ENCODE measurements around the gene CDKAL1. TPM values are rescaled to one million over a fixed set of nuclear protein-coding genes. Genes with fewer than 3 reads are reported as not detected.
A peak's percentile ranks its signal among the peaks of the same experiment; 100 is the strongest.

The CDKAL1 gene
- total RNA-seq, 1 donor from 2014 or later, result 12.2 TPM

GRCh38 chr6:21219856-21220255 lies 685.6 kb downstream of the CDKAL1 start:
- no peak overlapping the region for H3K4me3 ChIP-seq (ENCODE audit: low read depth, low read length)
- TF ChIP-seq, protein P1, sequence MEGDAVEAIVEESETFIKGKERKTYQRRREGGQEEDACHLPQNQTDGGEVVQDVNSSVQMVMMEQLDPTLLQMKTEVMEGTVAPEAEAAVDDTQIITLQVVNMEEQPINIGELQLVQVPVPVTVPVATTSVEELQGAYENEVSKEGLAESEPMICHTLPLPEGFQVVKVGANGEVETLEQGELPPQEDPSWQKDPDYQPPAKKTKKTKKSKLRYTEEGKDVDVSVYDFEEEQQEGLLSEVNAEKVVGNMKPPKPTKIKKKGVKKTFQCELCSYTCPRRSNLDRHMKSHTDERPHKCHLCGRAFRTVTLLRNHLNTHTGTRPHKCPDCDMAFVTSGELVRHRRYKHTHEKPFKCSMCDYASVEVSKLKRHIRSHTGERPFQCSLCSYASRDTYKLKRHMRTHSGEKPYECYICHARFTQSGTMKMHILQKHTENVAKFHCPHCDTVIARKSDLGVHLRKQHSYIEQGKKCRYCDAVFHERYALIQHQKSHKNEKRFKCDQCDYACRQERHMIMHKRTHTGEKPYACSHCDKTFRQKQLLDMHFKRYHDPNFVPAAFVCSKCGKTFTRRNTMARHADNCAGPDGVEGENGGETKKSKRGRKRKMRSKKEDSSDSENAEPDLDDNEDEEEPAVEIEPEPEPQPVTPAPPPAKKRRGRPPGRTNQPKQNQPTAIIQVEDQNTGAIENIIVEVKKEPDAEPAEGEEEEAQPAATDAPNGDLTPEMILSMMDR (conservative IDR thresholded peaks at IDR 0.05; ENCODE audit: low read depth, low read length), result no peak
- no peak for DNase-seq (ENCODE audit: low read depth)

DNA sequence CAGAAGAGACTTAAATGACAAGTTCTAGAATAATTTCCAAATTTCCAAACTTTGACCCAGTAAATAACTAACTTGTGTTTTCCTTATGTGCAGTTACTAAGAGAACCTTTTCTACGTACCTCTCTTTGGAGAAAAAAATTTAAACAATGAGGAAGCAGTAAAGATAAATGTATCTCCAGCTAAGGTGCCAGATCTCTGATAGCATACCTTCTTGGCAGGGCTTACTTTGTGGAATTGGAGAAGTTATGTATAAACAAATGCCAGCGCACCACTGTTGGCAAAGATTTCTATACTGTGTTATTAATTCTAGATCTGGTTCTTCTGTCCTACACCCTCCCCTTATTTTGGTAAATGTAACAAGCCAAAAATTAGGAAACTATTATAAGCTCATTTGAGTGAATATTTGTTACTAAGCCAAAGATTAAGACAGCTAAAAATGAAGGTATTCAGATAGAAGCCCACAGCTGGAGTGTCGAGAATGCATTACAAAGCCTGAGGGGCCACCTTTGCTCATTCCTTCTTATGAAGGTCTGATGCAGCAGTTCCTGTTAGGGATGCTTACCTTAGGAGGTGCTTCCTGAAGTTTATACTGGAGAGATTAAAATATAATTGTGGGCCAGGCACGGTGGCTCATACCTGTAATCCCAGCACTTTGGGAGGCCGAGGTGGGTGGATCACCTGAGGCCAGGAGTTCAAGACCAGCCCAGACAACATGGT lies 686.2 kb downstream of the CDKAL1 start:
- no peak overlapping the region for H3K4me3 ChIP-seq (ENCODE audit: low read depth, low read length)
- no peak for DNase-seq (ENCODE audit: low read depth)
- TF ChIP-seq, protein P1 (conservative IDR thresholded peaks at IDR 0.05; ENCODE audit: low read depth, low read length), result no peak

DNA sequence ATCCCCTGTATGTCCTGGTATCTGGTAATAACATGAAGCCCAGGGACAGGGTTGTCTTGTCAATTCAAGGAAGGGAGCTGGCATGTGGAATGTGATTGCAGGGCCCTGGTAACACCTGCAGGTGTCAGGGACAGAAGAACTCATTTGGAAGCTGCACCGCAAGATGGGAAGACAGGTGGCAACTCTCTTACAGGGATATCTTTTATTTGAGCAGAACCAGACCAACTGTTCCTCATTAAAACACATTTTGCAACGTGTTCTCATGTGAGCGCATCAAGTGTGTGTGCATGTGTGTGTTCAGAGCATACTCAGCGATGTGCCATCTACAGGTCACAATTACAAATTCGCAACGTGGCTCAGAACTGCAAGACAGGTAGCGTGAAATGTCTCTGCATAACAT lies 688.4 kb downstream of the CDKAL1 start:
- DNase-seq (ENCODE audit: low read depth), result no peak
- no peak overlapping the region for H3K4me3 ChIP-seq (ENCODE audit: low read depth, low read length)
- TF ChIP-seq, protein P1 (conservative IDR thresholded peaks at IDR 0.05; ENCODE audit: low read depth, low read length), result no peak

DNA sequence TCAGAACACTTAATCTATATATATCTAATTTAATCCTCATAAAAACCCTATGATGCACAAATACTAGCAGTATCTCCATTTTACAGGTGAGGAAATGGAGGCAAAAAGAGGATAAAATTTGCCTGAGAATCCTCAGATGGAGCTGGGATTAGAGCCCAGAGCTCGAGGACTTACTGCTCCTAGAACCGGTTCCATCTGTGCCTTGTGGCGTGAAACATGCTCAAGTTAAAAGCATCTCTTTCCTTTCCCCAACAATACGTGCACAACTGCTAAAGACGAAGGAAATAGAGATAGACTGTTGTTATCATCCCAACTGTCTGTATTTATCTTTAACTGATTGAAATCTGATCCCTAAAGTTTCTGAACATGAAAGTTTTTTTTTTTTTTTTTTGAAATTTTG lies 691.7 kb downstream of the CDKAL1 start:
- TF ChIP-seq, protein P1 (conservative IDR thresholded peaks at IDR 0.05; ENCODE audit: low read depth, low read length), result no peak
- no peak for DNase-seq (ENCODE audit: low read depth)
- no peak overlapping the region for H3K4me3 ChIP-seq (ENCODE audit: low read depth, low read length)

- no peak overlapping the region for H3K4me3 ChIP-seq (ENCODE audit: low read depth, low read length)
- no peak for DNase-seq (ENCODE audit: low read depth)
- TF ChIP-seq, protein P1 (conservative IDR thresholded peaks at IDR 0.05; ENCODE audit: low read depth, low read length), result no peak
Measured at GRCh38 chr6:21227486-21227885, 693.2 kb downstream of the CDKAL1 start.

DNA sequence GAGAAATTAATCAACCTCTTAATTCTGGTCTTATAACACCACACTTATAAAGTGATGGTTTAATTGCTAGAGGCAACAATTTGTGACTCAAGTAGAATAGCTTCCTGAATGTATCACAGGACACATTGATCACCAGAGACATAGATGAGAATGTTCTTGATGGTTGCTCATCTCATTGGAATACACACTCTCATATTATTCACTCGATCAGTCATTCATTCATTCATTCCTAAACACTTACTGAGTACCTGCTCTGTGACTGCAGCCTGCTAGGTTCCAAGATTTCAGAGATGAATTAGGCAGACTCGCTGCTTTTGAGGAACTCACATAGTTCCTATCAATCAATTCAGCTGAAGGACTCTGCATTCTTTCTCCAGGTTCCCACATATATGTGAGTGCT lies 694.2 kb downstream of the CDKAL1 start:
- H3K4me3 ChIP-seq (ENCODE audit: low read depth, low read length), result no peak overlapping the region
- TF ChIP-seq, protein P1 (conservative IDR thresholded peaks at IDR 0.05; ENCODE audit: low read depth, low read length), result no peak
- DNase-seq (ENCODE audit: low read depth), result peak; percentile 20

- no peak for DNase-seq (ENCODE audit: low read depth)
- no peak overlapping the region for H3K4me3 ChIP-seq (ENCODE audit: low read depth, low read length)
- TF ChIP-seq, protein P1 (conservative IDR thresholded peaks at IDR 0.05; ENCODE audit: low read depth, low read length), result no peak
Measured at GRCh38 chr6:21228876-21229460, 694.7 kb downstream of the CDKAL1 start.

All from epithelial cell of proximal tubule (primary cell).